ENCODE measurements around the gene THRB.

The THRB gene

GRCh38 chr3:24513463-24513862 is 18.8 kb upstream of the THRB start:
- DNase-seq (ENCODE audit: extremely low read depth in 1 of 2, low read depth in 1 of 2): no peak

GRCh38 chr3:24512564-24513197 is 18.0 kb upstream of the THRB start:
- no peak for DNase-seq (ENCODE audit: extremely low read depth in 1 of 2, low read depth in 1 of 2)

GRCh38 chr3:24510030-24510648 is 15.5 kb upstream of the THRB start:
- no peak for DNase-seq (ENCODE audit: extremely low read depth in 1 of 2, low read depth in 1 of 2)

- no peak for DNase-seq (ENCODE audit: extremely low read depth in 1 of 2, low read depth in 1 of 2)
These were observed 13.8 kb upstream of the THRB start for GRCh38 chr3:24508423-24508839.

- no peak for DNase-seq (ENCODE audit: extremely low read depth in 1 of 2, low read depth in 1 of 2)
These were observed 13.2 kb upstream of the THRB start for GRCh38 chr3:24507776-24508422.

- DNase-seq (ENCODE audit: extremely low read depth in 1 of 2, low read depth in 1 of 2): no peak
These were observed 12.5 kb upstream of the THRB start for GRCh38 chr3:24506966-24507775.

GRCh38 chr3:24505691-24506550 is 11.3 kb upstream of the THRB start:
- no peak for DNase-seq (ENCODE audit: extremely low read depth in 1 of 2, low read depth in 1 of 2)

GRCh38 chr3:24504772-24505171 is 10.1 kb upstream of the THRB start:
- DNase-seq (ENCODE audit: extremely low read depth in 1 of 2, low read depth in 1 of 2): no peak

- no peak for DNase-seq (ENCODE audit: extremely low read depth in 1 of 2, low read depth in 1 of 2)
These were observed 9.0 kb upstream of the THRB start for GRCh38 chr3:24503616-24504113.

- no peak for DNase-seq (ENCODE audit: extremely low read depth in 1 of 2, low read depth in 1 of 2)
These were observed 8.0 kb upstream of the THRB start for GRCh38 chr3:24502690-24503089.

- no peak for DNase-seq (ENCODE audit: extremely low read depth in 1 of 2, low read depth in 1 of 2)
These were observed 6.2 kb upstream of the THRB start for GRCh38 chr3:24500806-24501205.

- no peak for DNase-seq (ENCODE audit: extremely low read depth in 1 of 2, low read depth in 1 of 2)
These were observed 5.3 kb upstream of the THRB start for GRCh38 chr3:24499991-24500390.

- no peak for DNase-seq (ENCODE audit: extremely low read depth in 1 of 2, low read depth in 1 of 2)
These were observed 4.1 kb upstream of the THRB start for GRCh38 chr3:24498796-24499195.

GRCh38 chr3:24498391-24498790 is 3.7 kb upstream of the THRB start:
- DNase-seq (ENCODE audit: extremely low read depth in 1 of 2, low read depth in 1 of 2): no peak

GRCh38 chr3:24497942-24498341 is 3.3 kb upstream of the THRB start:
- DNase-seq (ENCODE audit: extremely low read depth in 1 of 2, low read depth in 1 of 2): no peak

GRCh38 chr3:24496529-24497482 is 2.2 kb upstream of the THRB start:
- DNase-seq (ENCODE audit: extremely low read depth in 1 of 2, low read depth in 1 of 2): no peak

- DNase-seq (ENCODE audit: extremely low read depth in 1 of 2, low read depth in 1 of 2): no peak
These were observed 810 bp upstream of the THRB start for GRCh38 chr3:24495326-24495994.

GRCh38 chr3:24493746-24494617 is 668 bp downstream of the THRB start:
- DNase-seq (ENCODE audit: extremely low read depth in 1 of 2, low read depth in 1 of 2): no peak
